Measurements from ENCODE around the gene QRFP. TPM values are rescaled to one million over a fixed set of nuclear protein-coding genes. Genes with fewer than 3 reads are reported as not detected.

QRFP gene
- total RNA-seq, 1 donor from 2014 or later, result not detected

GRCh38 chr9:130880599-130881220, 15.9 kb downstream of the QRFP start:
- Mint-ChIP-seq H3K4me1 (ENCODE audit: low read depth) (no peaks in the 10 kb centered on the region), H3K36me3 (ENCODE audit: low read depth) (peaks cover 13% of the 10 kb centered on the region), H3K4me3 (ENCODE audit: low read depth) (no peak overlapping the region), H3K27me3 (ENCODE audit: low read depth) (no peaks in the 10 kb centered on the region), H3K27ac (no peak overlapping the region), H3K9me3 (no peaks in the 10 kb centered on the region)
- DNase-seq (ENCODE audit: low spot score), result no peak
- intact Hi-C loops (cut with micrococcal nuclease), result no loop called here

DNA sequence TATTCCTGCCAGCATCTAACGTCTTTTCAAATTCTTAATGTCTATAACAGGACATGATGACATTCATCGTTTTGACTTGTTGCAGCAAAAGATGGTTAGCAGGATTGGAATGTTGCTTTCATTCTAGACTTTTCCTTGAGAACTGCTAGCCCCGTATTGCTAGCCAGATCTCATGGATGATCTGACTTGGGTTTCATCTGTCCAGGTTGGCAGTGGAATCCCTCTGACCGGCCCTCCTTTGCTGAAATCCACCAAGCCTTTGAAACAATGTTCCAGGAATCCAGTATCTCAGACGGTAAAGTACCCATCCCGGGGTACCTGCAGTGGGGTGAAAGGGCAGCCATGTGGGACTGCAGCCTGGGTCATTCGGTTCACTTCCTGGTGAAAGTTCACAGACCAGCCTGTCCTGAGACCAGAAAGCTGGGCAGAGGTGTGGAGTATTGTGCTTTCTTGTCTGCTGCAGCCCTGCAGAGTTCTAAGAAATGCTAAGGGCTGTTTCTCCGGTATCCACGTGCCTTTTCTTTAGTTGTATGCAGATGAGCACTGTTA, 16.7 kb downstream of the QRFP start:
- no peak for DNase-seq (ENCODE audit: low spot score)
- H3K27me3 Mint-ChIP-seq (ENCODE audit: low read depth), result no peaks in the 10 kb centered on the region
- H3K9me3 Mint-ChIP-seq, result no peaks in the 10 kb centered on the region
- intact Hi-C loops (cut with micrococcal nuclease), result no loop called here
- no peaks in the 10 kb centered on the region for H3K4me1 Mint-ChIP-seq (ENCODE audit: low read depth)
- no peak overlapping the region for H3K27ac Mint-ChIP-seq
- H3K36me3 Mint-ChIP-seq (ENCODE audit: low read depth), result peaks cover 16% of the 10 kb centered on the region
- no peak overlapping the region for H3K4me3 Mint-ChIP-seq (ENCODE audit: low read depth)

- intact Hi-C loops (cut with micrococcal nuclease), result no loop called here
- Mint-ChIP-seq H3K27ac (no peak overlapping the region), H3K36me3 (ENCODE audit: low read depth) (peaks cover 21% of the 10 kb centered on the region), H3K4me1 (ENCODE audit: low read depth) (no peaks in the 10 kb centered on the region), H3K4me3 (ENCODE audit: low read depth) (no peak overlapping the region), H3K9me3 (no peaks in the 10 kb centered on the region), H3K27me3 (ENCODE audit: low read depth) (no peaks in the 10 kb centered on the region)
- no peak for DNase-seq (ENCODE audit: low spot score)
These were observed 18.3 kb downstream of the QRFP start for GRCh38 chr9:130878295-130878694.

DNA sequence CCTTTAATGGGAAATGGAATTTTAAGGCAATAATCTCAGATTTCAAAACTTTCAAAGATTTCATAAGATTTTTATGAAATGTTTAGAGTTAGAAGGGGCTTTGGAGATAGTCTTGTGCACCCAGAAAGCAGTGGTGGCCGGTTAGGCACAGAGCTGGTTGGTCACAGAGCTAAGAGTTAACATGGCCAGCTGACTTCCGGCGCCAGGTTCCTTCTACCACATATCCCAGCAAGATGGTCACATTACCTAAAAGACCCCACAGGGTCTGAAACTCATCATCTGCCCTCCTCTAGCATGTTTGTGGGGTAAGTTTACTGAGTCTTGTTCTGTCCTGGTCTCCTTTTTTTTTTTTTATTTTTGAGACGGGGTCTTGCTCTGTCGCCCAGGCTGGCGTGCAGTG, 19.3 kb downstream of the QRFP start:
- no peaks in the 10 kb centered on the region for H3K4me1 Mint-ChIP-seq (ENCODE audit: low read depth)
- no peak overlapping the region for H3K27ac Mint-ChIP-seq
- no peak for DNase-seq (ENCODE audit: low spot score)
- H3K27me3 Mint-ChIP-seq (ENCODE audit: low read depth), result no peaks in the 10 kb centered on the region
- no peak overlapping the region for H3K4me3 Mint-ChIP-seq (ENCODE audit: low read depth)
- intact Hi-C loops (cut with micrococcal nuclease), result no loop called here
- H3K9me3 Mint-ChIP-seq, result no peaks in the 10 kb centered on the region
- peaks cover 23% of the 10 kb centered on the region for H3K36me3 Mint-ChIP-seq (ENCODE audit: low read depth)

DNA sequence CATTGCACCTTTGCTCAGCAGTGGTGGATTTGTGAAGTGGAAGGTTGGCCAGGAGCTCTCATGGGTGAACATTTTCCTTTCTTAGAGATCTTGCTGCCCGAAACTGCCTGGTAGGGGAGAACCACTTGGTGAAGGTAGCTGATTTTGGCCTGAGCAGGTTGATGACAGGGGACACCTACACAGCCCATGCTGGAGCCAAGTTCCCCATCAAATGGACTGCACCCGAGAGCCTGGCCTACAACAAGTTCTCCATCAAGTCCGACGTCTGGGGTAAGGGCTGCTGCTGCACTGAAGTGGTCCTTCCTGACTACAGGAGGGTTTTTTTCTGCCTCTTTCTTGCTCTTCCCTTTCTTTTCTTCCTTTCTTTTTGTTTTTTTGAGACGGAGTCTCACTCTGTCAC, 21.8 kb downstream of the QRFP start:
- H3K27ac Mint-ChIP-seq, result no peak overlapping the region
- no peaks in the 10 kb centered on the region for H3K9me3 Mint-ChIP-seq
- H3K36me3 Mint-ChIP-seq (ENCODE audit: low read depth), result peaks cover 28% of the 10 kb centered on the region
- DNase-seq (ENCODE audit: low spot score), result no peak
- H3K4me3 Mint-ChIP-seq (ENCODE audit: low read depth), result no peak overlapping the region
- no peaks in the 10 kb centered on the region for H3K27me3 Mint-ChIP-seq (ENCODE audit: low read depth)
- no peaks in the 10 kb centered on the region for H3K4me1 Mint-ChIP-seq (ENCODE audit: low read depth)
- intact Hi-C loops (cut with micrococcal nuclease), result no loop called here

- H3K9me3 Mint-ChIP-seq, result no peaks in the 10 kb centered on the region
These were observed 22.6 kb downstream of the QRFP start for GRCh38 chr9:130873966-130874365.

GRCh38 chr9:130872912-130873503, 23.6 kb downstream of the QRFP start:
- DNase-seq (ENCODE audit: low spot score), result no peak
- H3K4me3 Mint-ChIP-seq (ENCODE audit: low read depth), result no peak overlapping the region
- no peaks in the 10 kb centered on the region for H3K9me3 Mint-ChIP-seq
- intact Hi-C loops (cut with micrococcal nuclease), result no loop called here
- no peaks in the 10 kb centered on the region for H3K4me1 Mint-ChIP-seq (ENCODE audit: low read depth)
- no peaks in the 10 kb centered on the region for H3K27me3 Mint-ChIP-seq (ENCODE audit: low read depth)
- no peak overlapping the region for H3K27ac Mint-ChIP-seq
- H3K36me3 Mint-ChIP-seq (ENCODE audit: low read depth), result peaks cover 22% of the 10 kb centered on the region

More at GRCh38 chr9:130873966-130874365, 22.6 kb downstream of the QRFP start:
- H3K4me3 Mint-ChIP-seq (ENCODE audit: low read depth), result no peak overlapping the region
- DNase-seq (ENCODE audit: low spot score), result no peak
- no peaks in the 10 kb centered on the region for H3K27me3 Mint-ChIP-seq (ENCODE audit: low read depth)
- no peaks in the 10 kb centered on the region for H3K4me1 Mint-ChIP-seq (ENCODE audit: low read depth)
- H3K27ac Mint-ChIP-seq, result no peak overlapping the region
- H3K36me3 Mint-ChIP-seq (ENCODE audit: low read depth), result peaks cover 23% of the 10 kb centered on the region
- intact Hi-C loops (cut with micrococcal nuclease), result no loop called here

DNA sequence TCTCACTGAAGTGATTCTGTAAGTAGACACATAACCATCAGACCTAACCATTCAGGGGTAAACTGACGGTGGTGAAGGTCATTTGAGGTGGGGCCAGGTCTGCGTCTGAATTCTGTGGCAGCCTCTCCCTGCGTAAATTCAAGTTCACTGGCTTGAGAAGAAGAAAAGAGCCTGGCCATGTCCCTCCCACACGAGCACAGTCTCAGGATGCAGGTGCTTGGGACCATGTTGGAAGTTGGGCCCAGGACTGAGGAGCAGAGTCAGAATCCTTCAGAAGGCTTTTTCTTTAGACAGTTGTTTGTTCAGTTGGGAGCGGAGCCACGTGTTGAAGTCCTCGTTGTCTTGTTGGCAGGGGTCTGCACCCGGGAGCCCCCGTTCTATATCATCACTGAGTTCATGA, 24.1 kb downstream of the QRFP start:
- H3K4me1 Mint-ChIP-seq (ENCODE audit: low read depth), result no peaks in the 10 kb centered on the region
- H3K27ac Mint-ChIP-seq, result no peak overlapping the region
- no peaks in the 10 kb centered on the region for H3K9me3 Mint-ChIP-seq
- no peaks in the 10 kb centered on the region for H3K27me3 Mint-ChIP-seq (ENCODE audit: low read depth)
- intact Hi-C loops (cut with micrococcal nuclease), result no loop called here
- peaks cover 22% of the 10 kb centered on the region for H3K36me3 Mint-ChIP-seq (ENCODE audit: low read depth)
- no peak for DNase-seq (ENCODE audit: low spot score)
- no peak overlapping the region for H3K4me3 Mint-ChIP-seq (ENCODE audit: low read depth)

DNA sequence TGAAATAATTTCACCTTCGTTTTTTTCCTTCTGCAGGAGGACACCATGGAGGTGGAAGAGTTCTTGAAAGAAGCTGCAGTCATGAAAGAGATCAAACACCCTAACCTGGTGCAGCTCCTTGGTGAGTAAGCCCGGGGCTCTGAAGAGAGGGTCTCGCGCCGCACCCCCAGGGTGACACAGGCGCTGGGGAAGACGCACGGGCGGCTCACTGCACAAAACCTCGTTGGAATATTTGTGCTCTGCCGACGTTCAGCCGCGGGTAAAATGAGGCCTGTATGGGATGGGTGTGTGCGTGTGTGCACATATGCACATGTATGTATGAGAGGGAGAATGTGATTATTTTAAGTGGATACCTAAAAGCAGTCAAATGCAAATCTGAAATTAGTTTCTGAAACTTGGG, 24.5 kb downstream of the QRFP start:
- no peak overlapping the region for H3K27ac Mint-ChIP-seq
- intact Hi-C loops (cut with micrococcal nuclease), result no loop called here
- no peaks in the 10 kb centered on the region for H3K4me1 Mint-ChIP-seq (ENCODE audit: low read depth)
- peaks cover 18% of the 10 kb centered on the region for H3K36me3 Mint-ChIP-seq (ENCODE audit: low read depth)
- H3K4me3 Mint-ChIP-seq (ENCODE audit: low read depth), result no peak overlapping the region
- no peak for DNase-seq (ENCODE audit: low spot score)
- H3K27me3 Mint-ChIP-seq (ENCODE audit: low read depth), result no peaks in the 10 kb centered on the region
- no peaks in the 10 kb centered on the region for H3K9me3 Mint-ChIP-seq

DNA sequence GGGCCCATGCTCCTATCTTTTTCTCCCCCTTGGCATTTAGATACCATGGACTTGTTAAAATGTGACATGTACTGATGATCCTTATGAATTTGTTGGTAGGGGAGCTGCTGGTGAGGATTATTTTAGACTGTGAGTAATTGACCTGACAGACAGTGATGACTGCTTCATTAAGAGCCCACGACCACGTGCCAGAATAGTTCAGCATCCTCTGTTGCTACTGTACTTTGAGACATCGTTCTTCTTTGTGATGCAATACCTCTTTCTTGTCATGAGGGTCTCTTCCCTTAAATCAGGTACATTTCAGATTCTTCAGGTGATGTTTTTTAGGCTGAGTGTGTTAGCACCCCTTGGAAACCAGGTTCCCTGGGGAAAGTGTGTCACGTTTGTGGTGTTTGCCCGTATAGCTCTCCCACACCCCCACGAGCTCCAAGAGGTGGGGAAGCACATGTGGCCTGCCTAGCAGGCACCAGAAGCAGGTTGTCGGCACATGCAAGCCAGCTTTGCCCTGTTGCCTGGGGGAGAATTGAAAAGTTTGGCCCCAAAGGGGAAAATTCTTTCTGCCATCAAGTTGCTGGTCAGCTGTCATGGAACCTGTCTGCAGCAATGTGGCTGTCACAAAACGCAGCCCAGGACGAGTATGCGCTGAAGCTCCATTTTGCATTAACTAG, 25.1 kb downstream of the QRFP start:
- H3K27ac Mint-ChIP-seq, result no peak overlapping the region
- H3K9me3 Mint-ChIP-seq, result no peaks in the 10 kb centered on the region
- no peak for DNase-seq (ENCODE audit: low spot score)
- peaks cover 18% of the 10 kb centered on the region for H3K36me3 Mint-ChIP-seq (ENCODE audit: low read depth)
- no peak overlapping the region for H3K4me3 Mint-ChIP-seq (ENCODE audit: low read depth)
- H3K4me1 Mint-ChIP-seq (ENCODE audit: low read depth), result no peaks in the 10 kb centered on the region
- intact Hi-C loops (cut with micrococcal nuclease), result no loop called here
- no peaks in the 10 kb centered on the region for H3K27me3 Mint-ChIP-seq (ENCODE audit: low read depth)

DNA sequence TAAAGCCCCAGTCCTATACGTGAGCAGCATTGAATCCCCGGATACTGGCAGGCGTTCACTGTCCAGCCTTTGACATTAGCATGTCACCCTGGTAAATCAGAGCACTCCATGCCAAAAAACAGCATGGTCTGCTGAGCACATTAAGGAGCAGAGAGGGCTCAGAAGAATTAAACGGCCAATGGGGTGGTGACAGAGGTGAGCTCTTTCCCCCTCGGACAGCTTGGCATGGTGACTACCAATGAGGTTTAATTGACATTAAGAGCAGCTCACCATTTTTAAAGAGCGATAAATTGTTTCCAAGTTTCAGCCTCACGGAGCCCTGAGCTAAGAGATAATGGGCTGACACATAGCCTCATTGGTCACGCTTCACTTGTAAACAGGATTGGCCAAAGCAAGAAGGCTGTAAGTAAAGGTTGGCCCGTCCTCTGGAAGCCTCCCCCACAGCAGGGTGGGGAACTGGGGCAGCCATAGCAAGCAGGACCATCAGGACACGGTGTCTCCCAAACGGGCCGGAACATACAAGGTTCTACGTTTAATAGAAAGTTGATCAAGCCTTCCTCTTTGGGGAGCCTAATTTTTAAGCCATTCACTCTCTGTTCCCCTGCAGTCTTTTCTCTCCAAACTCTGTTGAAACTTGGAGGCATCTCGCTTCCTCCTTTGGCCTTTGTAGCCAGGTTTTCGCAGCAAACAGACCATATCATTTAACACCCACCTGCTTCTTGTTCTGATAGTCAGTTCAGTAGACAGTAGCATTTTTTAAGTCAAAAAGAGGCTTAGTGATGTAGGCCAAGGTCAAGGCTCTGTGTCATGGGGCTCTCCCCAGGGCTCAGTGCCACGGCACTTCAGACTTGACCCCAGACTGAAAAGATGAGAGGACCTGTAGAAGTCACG, 25.9 kb downstream of the QRFP start:
- Mint-ChIP-seq H3K27ac (no peak overlapping the region), H3K27me3 (ENCODE audit: low read depth) (no peaks in the 10 kb centered on the region), H3K9me3 (no peaks in the 10 kb centered on the region), H3K36me3 (ENCODE audit: low read depth) (peaks cover 18% of the 10 kb centered on the region), H3K4me1 (ENCODE audit: low read depth) (no peaks in the 10 kb centered on the region), H3K4me3 (ENCODE audit: low read depth) (no peak overlapping the region)
- DNase-seq (ENCODE audit: low spot score), result no peak
- intact Hi-C loops (cut with micrococcal nuclease), result no loop called here

- intact Hi-C loops (cut with micrococcal nuclease), result no loop called here
- no peaks in the 10 kb centered on the region for H3K4me1 Mint-ChIP-seq (ENCODE audit: low read depth)
- H3K36me3 Mint-ChIP-seq (ENCODE audit: low read depth), result peaks cover 15% of the 10 kb centered on the region
- no peak overlapping the region for H3K27ac Mint-ChIP-seq
- H3K27me3 Mint-ChIP-seq (ENCODE audit: low read depth), result no peaks in the 10 kb centered on the region
- no peak overlapping the region for H3K4me3 Mint-ChIP-seq (ENCODE audit: low read depth)
- no peak for DNase-seq (ENCODE audit: low spot score)
- H3K9me3 Mint-ChIP-seq, result no peaks in the 10 kb centered on the region
These were observed 27.4 kb downstream of the QRFP start for GRCh38 chr9:130869250-130869649.

Measured in activated T-helper 2 cell treated with anti-CD3 and anti-CD28 coated beads, Interferon-gamma antibody, Interleukin-2, Interleukin-4, amounts not matched to agents 10 μg/mL and 5 μg/mL and 100 μg/mL, durations not matched to agents 14 hours and 24 hours and 36 hours (primary cell).